ENCODE measurements around the gene PCNX2.

PCNX2 gene, protein sequence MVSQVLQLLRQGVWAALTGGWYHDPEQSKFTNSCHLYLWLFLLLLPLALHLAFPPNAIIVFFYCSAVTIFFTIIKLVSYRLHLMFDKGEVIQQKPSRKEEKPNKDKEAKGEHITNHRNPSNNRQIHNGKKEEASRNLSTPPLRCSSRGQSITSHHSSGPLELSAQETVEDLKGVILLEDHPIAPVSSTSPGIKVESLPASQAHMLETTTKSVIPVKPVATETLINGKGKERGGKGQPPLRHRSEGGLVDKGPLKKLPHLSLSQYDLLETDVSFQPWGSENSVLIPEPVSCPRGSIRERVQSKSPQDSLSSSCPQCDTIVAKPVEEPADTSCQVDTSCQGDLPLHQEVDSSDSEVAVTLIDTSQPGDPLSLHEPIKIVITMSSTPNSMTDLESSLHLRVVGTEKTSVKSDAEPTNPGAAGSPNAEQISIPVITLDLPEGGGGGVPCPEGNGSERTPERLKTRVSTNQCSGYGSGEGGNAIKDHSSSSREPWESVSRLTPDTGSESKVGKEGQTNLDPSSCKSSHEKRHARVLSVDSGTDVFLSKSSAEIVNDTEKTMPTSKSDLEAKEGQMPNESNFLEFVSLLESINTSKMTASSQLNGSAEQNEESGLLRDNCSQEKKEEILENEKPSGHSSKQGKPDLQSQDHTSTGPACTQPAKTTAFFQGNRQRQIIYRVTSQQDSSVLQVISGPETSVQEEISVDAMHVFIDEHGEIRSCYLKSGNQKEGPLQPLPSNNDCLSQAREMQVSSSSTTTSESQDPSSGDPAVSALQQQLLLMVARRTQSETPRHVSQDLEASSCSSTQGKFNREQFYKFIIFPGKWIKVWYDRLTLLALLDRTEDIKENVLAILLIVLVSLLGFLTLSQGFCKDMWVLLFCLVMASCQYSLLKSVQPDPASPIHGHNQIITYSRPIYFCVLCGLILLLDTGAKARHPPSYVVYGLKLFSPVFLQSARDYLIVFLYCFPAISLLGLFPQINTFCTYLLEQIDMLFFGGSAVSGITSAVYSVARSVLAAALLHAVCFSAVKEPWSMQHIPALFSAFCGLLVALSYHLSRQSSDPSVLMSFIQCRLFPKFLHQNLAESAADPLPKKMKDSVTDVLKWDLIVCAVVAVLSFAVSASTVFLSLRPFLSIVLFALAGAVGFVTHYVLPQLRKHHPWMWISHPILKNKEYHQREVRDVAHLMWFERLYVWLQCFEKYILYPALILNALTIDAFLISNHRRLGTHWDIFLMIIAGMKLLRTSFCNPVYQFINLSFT (N-terminal part only)

DNA sequence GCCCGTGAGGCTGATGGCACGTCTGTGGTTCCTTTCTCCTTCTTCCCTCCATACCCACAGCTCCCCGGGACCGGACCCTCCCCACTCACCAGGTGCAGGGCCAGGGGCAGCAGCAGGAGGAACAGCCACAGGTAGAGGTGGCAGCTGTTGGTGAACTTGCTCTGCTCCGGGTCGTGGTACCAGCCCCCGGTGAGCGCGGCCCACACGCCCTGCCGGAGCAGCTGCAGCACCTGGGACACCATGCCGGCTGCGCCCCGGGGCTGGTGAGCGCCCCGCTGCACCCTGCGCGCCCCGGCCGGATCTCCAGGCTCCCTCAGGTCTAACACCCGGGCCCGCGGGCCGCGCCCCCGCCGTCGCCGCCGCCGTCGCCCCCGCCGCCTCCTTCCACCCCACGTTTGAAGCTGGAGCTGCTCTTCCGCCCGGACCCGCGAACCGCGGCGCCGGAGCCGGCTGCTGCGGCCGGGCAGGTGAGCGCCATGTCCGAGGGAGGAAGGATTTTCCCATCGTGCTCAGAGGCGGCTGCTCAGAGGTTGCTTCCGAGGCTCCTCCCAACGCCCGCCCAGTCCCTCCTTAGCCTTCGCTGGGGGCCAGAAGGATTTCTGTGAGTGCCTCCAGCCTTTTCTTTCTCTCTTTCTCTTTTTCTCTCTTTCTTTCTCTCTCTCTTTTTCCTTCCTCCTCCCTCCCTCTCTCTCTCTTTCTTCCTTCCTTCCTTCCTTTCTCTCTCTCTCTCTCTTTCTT, at the start of gene PCNX2:
Gene PCNX2, minus strand, starts transcription at position 489 of the 738 bp plus-strand sequence. Its CDS starts 247 bp downstream, at position 242.
- H3K4me3 ChIP-seq (ENCODE audit: low read depth, low read length) = peak within 1 kb of the TSS; percentile 80
- no peak for DNase-seq (ENCODE audit: low read depth)

GRCh38 chr1:233343262-233343661, 47.7 kb upstream of the PCNX2 start:
- DNase-seq (ENCODE audit: low read depth) = no peak
- H3K4me3 ChIP-seq (ENCODE audit: low read depth, low read length) = no peak overlapping the region

DNA sequence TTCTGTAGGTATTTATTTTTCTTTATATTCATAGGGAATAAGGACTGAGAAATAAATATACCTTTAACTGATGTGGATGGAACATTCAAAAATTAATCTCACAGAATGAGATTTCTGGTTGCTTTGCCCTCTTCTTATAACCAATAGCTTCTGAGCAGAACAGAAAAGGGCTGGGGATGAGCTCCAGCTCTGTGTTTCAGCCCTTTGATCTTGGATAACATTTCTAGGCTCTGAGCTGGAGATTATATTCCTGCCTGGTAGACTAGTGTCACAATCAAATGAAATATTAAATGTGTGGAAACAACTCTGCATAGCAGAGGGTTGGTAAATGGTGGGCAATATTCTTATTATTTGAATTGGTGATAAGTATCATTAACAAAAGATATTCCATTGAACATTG, 46.6 kb upstream of the PCNX2 start:
- DNase-seq (ENCODE audit: low read depth) = no peak
- no peak overlapping the region for H3K4me3 ChIP-seq (ENCODE audit: low read depth, low read length)

- no peak for DNase-seq (ENCODE audit: low read depth)
- no peak overlapping the region for H3K4me3 ChIP-seq (ENCODE audit: low read depth, low read length)
These were observed 45.5 kb upstream of the PCNX2 start for GRCh38 chr1:233340966-233341516.

DNA sequence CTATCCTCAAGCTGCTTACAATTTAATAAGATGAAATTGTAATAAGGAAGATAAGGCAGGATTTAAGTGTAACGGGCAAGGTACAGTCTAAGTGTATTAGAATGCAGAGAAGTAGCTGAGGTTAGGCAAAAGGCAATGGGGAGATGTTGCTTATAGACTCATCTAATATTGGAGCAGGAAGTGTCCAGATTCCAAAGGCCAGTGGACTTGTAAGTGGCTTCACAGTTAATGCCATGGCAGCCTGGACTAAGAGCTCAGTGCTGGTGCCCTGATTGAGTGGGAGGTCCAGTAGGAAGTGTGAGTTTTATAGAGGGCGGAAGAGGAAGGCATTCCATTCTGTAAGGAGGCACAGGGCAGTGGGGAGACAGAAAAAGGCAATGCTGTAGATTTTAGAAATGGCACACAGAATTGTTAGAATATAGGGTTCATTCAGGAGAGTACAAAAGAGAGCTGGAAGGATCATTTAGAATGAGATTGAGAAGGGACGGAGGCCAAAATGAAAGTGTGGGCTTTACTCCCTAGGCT, 44.6 kb upstream of the PCNX2 start:
- no peak overlapping the region for H3K4me3 ChIP-seq (ENCODE audit: low read depth, low read length)
- DNase-seq (ENCODE audit: low read depth) = no peak

GRCh38 chr1:233338102-233338501, 42.6 kb upstream of the PCNX2 start:
- H3K4me3 ChIP-seq (ENCODE audit: low read depth, low read length) = no peak overlapping the region
- no peak for DNase-seq (ENCODE audit: low read depth)

- no peak for DNase-seq (ENCODE audit: low read depth)
These were observed 42.0 kb upstream of the PCNX2 start for GRCh38 chr1:233337505-233337904.

DNA sequence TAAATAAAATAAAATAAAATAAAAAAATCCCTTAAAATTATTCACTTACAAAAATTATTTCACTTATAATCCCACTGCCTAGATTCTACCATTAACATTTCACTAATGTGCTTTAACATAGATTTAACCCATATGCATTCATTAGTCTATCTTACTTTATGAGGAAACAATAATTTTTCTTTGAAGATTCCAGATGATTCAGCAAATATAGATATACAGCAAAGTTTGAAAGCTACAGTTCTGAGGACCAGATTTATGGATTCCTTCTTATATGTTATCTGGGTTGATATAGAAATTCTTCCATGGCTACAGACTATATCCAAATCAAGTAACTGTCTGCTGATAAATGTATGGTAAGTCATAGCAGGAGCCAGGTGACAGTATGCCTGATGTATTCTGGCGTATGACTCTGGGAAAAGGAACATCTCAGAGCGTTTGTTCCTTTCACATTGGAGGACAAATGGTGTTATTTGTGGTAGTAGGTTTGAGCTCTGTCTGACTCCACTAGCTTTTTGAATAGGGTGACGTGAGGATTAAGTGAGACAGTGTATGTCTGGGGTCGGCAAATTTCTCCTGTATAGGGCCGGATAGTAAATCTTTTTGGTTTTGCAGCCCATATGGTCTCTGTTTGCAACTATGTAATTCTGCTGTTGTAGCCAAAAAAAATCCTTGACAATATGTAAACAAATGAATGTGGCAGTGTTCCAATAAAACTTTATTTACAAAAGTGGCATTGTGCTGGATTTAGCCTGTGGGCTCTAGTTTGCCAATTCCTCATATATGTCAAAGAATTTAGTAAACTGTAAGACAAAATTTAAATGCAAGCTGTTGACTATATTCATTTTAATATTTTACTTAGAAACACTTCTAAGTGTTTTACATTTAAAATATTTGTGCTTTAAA, 41.3 kb upstream of the PCNX2 start:
- H3K4me3 ChIP-seq (ENCODE audit: low read depth, low read length) = no peak overlapping the region
- no peak for DNase-seq (ENCODE audit: low read depth)

More at GRCh38 chr1:233337505-233337904, 42.0 kb upstream of the PCNX2 start:
- H3K4me3 ChIP-seq (ENCODE audit: low read depth, low read length) = no peak overlapping the region

GRCh38 chr1:233334092-233334491, 38.6 kb upstream of the PCNX2 start:
- no peak overlapping the region for H3K4me3 ChIP-seq (ENCODE audit: low read depth, low read length)
- no peak for DNase-seq (ENCODE audit: low read depth)

- no peak overlapping the region for H3K4me3 ChIP-seq (ENCODE audit: low read depth, low read length)
- no peak for DNase-seq (ENCODE audit: low read depth)
These were observed 37.6 kb upstream of the PCNX2 start for GRCh38 chr1:233333086-233333485.

GRCh38 chr1:233331676-233332519, 36.4 kb upstream of the PCNX2 start:
- DNase-seq (ENCODE audit: low read depth) = no peak

GRCh38 chr1:233328142-233328921, 32.8 kb upstream of the PCNX2 start:
- no peak for DNase-seq (ENCODE audit: low read depth)
- H3K4me3 ChIP-seq (ENCODE audit: low read depth, low read length) = peak overlapping the region; percentile 52

More at GRCh38 chr1:233331676-233332519, 36.4 kb upstream of the PCNX2 start:
- H3K4me3 ChIP-seq (ENCODE audit: low read depth, low read length) = no peak overlapping the region

- no peak for DNase-seq (ENCODE audit: low read depth)
- peak within 1 kb of the TSS; percentile 52 for H3K4me3 ChIP-seq (ENCODE audit: low read depth, low read length)
These were observed 32.2 kb upstream of the PCNX2 start, which contains the start of gene MAP3K21 for GRCh38 chr1:233327651-233328141. Gene MAP3K21, plus strand, starts transcription at chr1:233327724. Its CDS starts 305 bp downstream, at chr1:233328029.

GRCh38 chr1:233326811-233327650, 31.5 kb upstream of the PCNX2 start:
- no peak for DNase-seq (ENCODE audit: low read depth)
- peak overlapping the region; percentile 1 for H3K4me3 ChIP-seq (ENCODE audit: low read depth, low read length)

DNA sequence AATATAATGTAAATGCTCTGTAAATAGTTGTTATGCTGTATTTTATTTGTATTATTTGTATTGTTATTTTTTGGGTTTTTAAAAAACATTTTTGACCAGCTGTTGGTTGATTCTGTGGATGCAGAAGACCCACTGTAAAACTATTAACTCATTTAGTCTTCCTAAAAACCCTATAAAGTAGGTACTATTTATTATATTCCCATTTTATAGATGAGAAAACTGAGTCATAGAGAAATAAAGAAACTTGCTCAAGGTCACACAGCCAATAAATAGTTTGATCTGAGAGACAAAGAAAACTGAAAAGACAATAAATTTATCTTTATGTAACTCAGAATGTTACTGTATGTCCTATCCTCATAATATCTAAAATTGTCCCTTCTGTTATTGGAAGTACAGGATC, 30.8 kb upstream of the PCNX2 start:
- H3K4me3 ChIP-seq (ENCODE audit: low read depth, low read length) = no peak overlapping the region
- DNase-seq (ENCODE audit: low read depth) = no peak
